HCT116 (cell line): Measurements from ENCODE around the gene PCCB. TPM values are rescaled to one million over a fixed set of nuclear protein-coding genes. Genes with fewer than 3 reads are reported as not detected.

ENCODE experiments used
- ATAC-seq: fragments of 200-7000 bp; cut with Tn5 transposase; 2 replicates; pipeline ENCODE4 v1.9.1; 2020; ENCODE audit warnings: mild to moderate bottlenecking, moderate library complexity
- BruUV-seq: library from RNA; stranded (reverse); fragments of 400-500 nt; replicated peaks from 2 replicates; lab custom pipeline; 2021; lab: Mats Ljungman, UMichigan
- CTCF ChIA-PET: fragments of 300-600 bp; sonication (Branson Sonifier 250); formaldehyde crosslinking; loops from one replicate; lab custom pipeline; 2021; ENCODE audit warnings: antibody characterized with exemption; lab: Charles Lee
- POLR2A ChIA-PET: fragments of 300-600, 350-600 bp; sonication (Branson Sonifier 250); formaldehyde crosslinking; loops from one replicate; lab custom pipeline; 2021; ENCODE audit warnings: antibody characterized with exemption; lab: Charles Lee
- RAD21 ChIA-PET, 2 experiments: fragments of 300-600 bp; sonication (Branson Sonifier 250); formaldehyde crosslinking; loops; one replicate each; lab custom pipeline; 2023; ENCODE audit warnings: low total read pairs in 2 of 2; ENCODE audit not compliant: uncharacterized antibody in 2 of 2, unreplicated experiment in 2 of 2, low non-redundant PET in 1 of 2; lab: Charles Lee
- DNase-seq: peaks from one replicate; pipeline ENCODE4 v3.0.0-alpha.2; 2010; ENCODE audit warnings: low read depth, low spot score
- H2AFZ ChIP-seq: fragments of 200-600 bp; shearing (Covaris generic), sonication (generic); 2 replicates; pipeline ENCODE4 v1.6.1; 2017; ENCODE audit warnings: low read depth, mixed run types, mixed read lengths, antibody characterized with exemption, low read length; ENCODE audit not compliant: poor library complexity, severe bottlenecking
- H3K27ac ChIP-seq: 2 replicates; pipeline ENCODE4 v1.5.1; 2012; ENCODE audit warnings: low read depth, low read length
- H3K27me3 ChIP-seq: fragments of 200-600 bp; sonication (generic); 2 replicates; pipeline ENCODE4 v1.6.1; 2016; ENCODE audit warnings: mixed run types, low read length, mixed read lengths; ENCODE audit not compliant: insufficient read depth
- H3K36me3 ChIP-seq, 2 experiments: fragments of 200-500 bp in 1 of 2; fragments of 200-600 bp in 1 of 2; sonication (Bioruptor generic) in 1 of 2; sonication (generic) in 1 of 2; 2 replicates each; pipeline versions ENCODE4 v1.5.1 to v1.6.1; 2014 to 2016; ENCODE audit warnings: low read length in 2 of 2, inconsistent platforms in 1 of 2, mixed read lengths in 1 of 2, mixed run types in 1 of 2; ENCODE audit not compliant: insufficient read depth in 2 of 2, control insufficient read depth in 1 of 2
- H3K4me1 ChIP-seq, 2 experiments: fragments of 200-600 bp in 1 of 2; sonication (generic) in 1 of 2; 2 replicates each; pipeline versions ENCODE4 v1.5.1 to v1.6.1; 2012 to 2017; ENCODE audit warnings: low read length in 2 of 2, inconsistent platforms in 1 of 2, mild to moderate bottlenecking in 1 of 2, mixed read lengths in 1 of 2, mixed run types in 1 of 2, moderate library complexity in 1 of 2; ENCODE audit not compliant: insufficient read depth in 2 of 2, control insufficient read depth in 1 of 2
- H3K4me2 ChIP-seq: fragments of 200-600 bp; sonication (generic); 2 replicates; pipeline ENCODE4 v1.6.1; 2017; ENCODE audit warnings: mixed run types, low read length, mixed read lengths
- H3K4me3 ChIP-seq, 2 experiments: fragments of 200-600 bp in 1 of 2; sonication (generic) in 1 of 2; replicated peaks in 1 of 2; 2 replicates each; pipeline ENCODE4 v1.5.1; 2011 to 2016; ENCODE audit warnings: low read length in 2 of 2, control low read depth in 1 of 2, low read depth in 1 of 2, mild to moderate bottlenecking in 1 of 2, mixed read lengths in 1 of 2, mixed run types in 1 of 2
- H3K79me2 ChIP-seq: fragments of 200-600 bp; sonication (generic); 2 replicates; pipeline ENCODE4 v1.6.1; 2017; ENCODE audit warnings: mild to moderate bottlenecking, mixed run types, low read length, moderate library complexity, mixed read lengths; ENCODE audit not compliant: insufficient read depth
- H3K9ac ChIP-seq: fragments of 200-600 bp; sonication (generic); 2 replicates; pipeline ENCODE4 v1.6.1; 2016; ENCODE audit warnings: low read length, mixed read lengths
- H3K9me2 ChIP-seq: fragments of 200-600 bp; sonication (generic), shearing (Covaris generic); 2 replicates; pipeline ENCODE4 v1.6.1; 2017; ENCODE audit warnings: mixed run types, mild to moderate bottlenecking, moderate library complexity; ENCODE audit not compliant: insufficient read depth
- H3K9me3 ChIP-seq, 2 experiments: fragments of 200-500 bp in 1 of 2; fragments of 200-600 bp in 1 of 2; sonication (Bioruptor generic) in 1 of 2; sonication (generic) in 1 of 2; 2 replicates each; pipeline ENCODE4 v1.6.1; 2014 to 2017; ENCODE audit warnings: low read length in 2 of 2, mixed read lengths in 2 of 2, inconsistent platforms in 1 of 2, low read depth in 1 of 2, mild to moderate bottlenecking in 1 of 2, mixed run types in 1 of 2, moderate library complexity in 1 of 2; ENCODE audit not compliant: control insufficient read depth in 1 of 2, insufficient read depth in 1 of 2
- H4K20me1 ChIP-seq: fragments of 200-600 bp; sonication (generic), shearing (Covaris generic); 2 replicates; pipeline ENCODE4 v1.6.1; 2017; ENCODE audit warnings: mixed run types, mild to moderate bottlenecking, moderate library complexity; ENCODE audit not compliant: insufficient read depth
- ATF3 ChIP-seq: IDR thresholded peaks from 2 replicates; pipeline ENCODE4 v1.6.1; 2012
- CBX3 ChIP-seq: IDR thresholded peaks from 2 replicates; pipeline ENCODE4 v1.6.1; 2012; ENCODE audit warnings: low read depth
- CEBPB ChIP-seq: IDR thresholded peaks from 2 replicates; pipeline ENCODE4 v1.6.1; 2012; ENCODE audit warnings: low read depth
- EGR1 ChIP-seq: IDR thresholded peaks from 2 replicates; pipeline ENCODE4 v1.6.1; 2012; ENCODE audit warnings: low read depth
- EZH2 ChIP-seq: fragments of 200-600 bp; sonication (generic); IDR thresholded peaks from 2 replicates; pipeline ENCODE4 v1.6.1; 2017; ENCODE audit warnings: antibody characterized with exemption, mixed run types
- EZH2phosphoT487 ChIP-seq: fragments of 200-600 bp; IDR thresholded peaks from 2 replicates; pipeline ENCODE4 v1.6.1; 2018; ENCODE audit warnings: antibody characterized with exemption, borderline replicate concordance
- FOSL1 ChIP-seq: IDR thresholded peaks from 2 replicates; pipeline ENCODE4 v1.6.1; 2012; ENCODE audit warnings: low read depth
- RAD21 ChIP-seq: IDR thresholded peaks from 2 replicates; pipeline ENCODE4 v1.6.1; 2012; ENCODE audit warnings: low read depth, mild to moderate bottlenecking
- REST ChIP-seq: IDR thresholded peaks from 2 replicates; pipeline ENCODE4 v1.6.1; 2012; ENCODE audit warnings: low read depth
- SIN3A ChIP-seq: IDR thresholded peaks from 2 replicates; pipeline ENCODE4 v1.6.1; 2012; ENCODE audit warnings: low read depth
- TCF7L2 ChIP-seq: IDR thresholded peaks from 2 replicates; pipeline ENCODE4 v1.7.0; 2011; ENCODE audit warnings: borderline replicate concordance, inconsistent platforms; ENCODE audit not compliant: insufficient read depth, insufficient read length; ENCODE audit errors: extremely low read depth
- YY1 ChIP-seq: IDR thresholded peaks from 2 replicates; pipeline ENCODE4 v1.6.1; 2011; ENCODE audit warnings: low read length, low read depth, moderate library complexity, mild to moderate bottlenecking; ENCODE audit not compliant: insufficient replicate concordance; ENCODE audit errors: extremely low read depth
- ZBTB33 ChIP-seq: IDR thresholded peaks from 2 replicates; pipeline ENCODE4 v1.6.1; 2011; ENCODE audit warnings: mild to moderate bottlenecking, low read length, moderate library complexity; ENCODE audit not compliant: insufficient replicate concordance; ENCODE audit errors: extremely low read depth
- ZFX ChIP-seq: fragments of 450-650 bp; IDR thresholded peaks from 2 replicates; pipeline ENCODE4 v1.6.1; 2017
- ZNF274 ChIP-seq: fragments of 200-500 bp; sonication (Bioruptor generic); IDR thresholded peaks from 2 replicates; pipeline ENCODE4 v1.6.1; 2014; ENCODE audit warnings: mild to moderate bottlenecking, low read depth, low read length, inconsistent platforms
- intact Hi-C: fragments of 100-400 bp; cut with micrococcal nuclease; formaldehyde crosslinking; loops from 2 replicates; pipeline ENCODE4 v1.10.0; 2022
- total RNA-seq: library from RNA; stranded (reverse); gene quantifications from one replicate; pipeline ENCODE4 v1.2.1, GENCODE V29; 2021; ENCODE audit not compliant: unreplicated experiment

Gene PCCB
- total RNA-seq, 1 experiment from 2014 or later = 48.9 TPM

GRCh38 chr3:136281966-136282520 lies 31.9 kb downstream of the PCCB start:
- TF ChIP-seq CEBPB = no peak
- no peak for TF ChIP-seq EZH2phosphoT487
- TF ChIP-seq EZH2 = no peak
- DNase-seq (no peak), ATAC-seq (no peak)
- ChIA-PET CTCF (no interaction called here), POLR2A (no interaction called here), RAD21 (no interaction called here)
- Histone ChIP-seq H2AFZ (no peak overlapping the region), H3K27ac (no peak overlapping the region), H3K9me3 (peaks cover 8 to 9% of the 10 kb centered on the region in 2 experiments; a peak in 2 of 4 replicates), H3K27me3 (no peaks in the 10 kb centered on the region), H3K9me2 (no peaks in the 10 kb centered on the region; the same call in 1 of the 2 replicates), H3K4me1 (no peaks in the 10 kb centered on the region), H3K36me3 (peaks cover 0 to 6% of the 10 kb centered on the region in 2 experiments; a peak in 2 of 4 replicates), H3K4me2 (no peak overlapping the region), H3K9ac (no peak overlapping the region), H3K79me2 (no peaks in the 10 kb centered on the region), H4K20me1 (no peaks in the 10 kb centered on the region), H3K4me3 (no peak overlapping the region)
- BruUV-seq = no TSS peak
- intact Hi-C loops = no loop called here

- ChIA-PET CTCF (no interaction called here), RAD21 (no interaction called here), POLR2A (no interaction called here)
- Histone ChIP-seq H3K27me3 (no peaks in the 10 kb centered on the region), H3K4me3 (no peak overlapping the region), H3K27ac (no peak overlapping the region), H3K4me2 (no peak overlapping the region), H3K9me2 (no peaks in the 10 kb centered on the region; the same call in 1 of the 2 replicates), H3K9ac (no peak overlapping the region), H3K79me2 (no peaks in the 10 kb centered on the region), H4K20me1 (no peaks in the 10 kb centered on the region), H3K9me3 (peaks cover 8 to 9% of the 10 kb centered on the region in 2 experiments; a peak in 2 of 4 replicates), H2AFZ (no peak overlapping the region), H3K36me3 (peaks cover 0 to 6% of the 10 kb centered on the region in 2 experiments; a peak in 2 of 4 replicates), H3K4me1 (no peaks in the 10 kb centered on the region)
- no TSS peak for BruUV-seq
- intact Hi-C loops = no loop called here
- ATAC-seq (no peak), DNase-seq (no peak)
- TF ChIP-seq ZNF274 = no peak
- no peak for TF ChIP-seq REST
- no peak for TF ChIP-seq SIN3A
- TF ChIP-seq CBX3 = no peak
- no peak for TF ChIP-seq FOSL1
- no peak for TF ChIP-seq EGR1
- TF ChIP-seq TCF7L2 = no peak
- TF ChIP-seq CEBPB = no peak
- TF ChIP-seq RAD21 = no peak
- no peak for TF ChIP-seq ZBTB33
- no peak for TF ChIP-seq ATF3
- no peak for TF ChIP-seq YY1
- TF ChIP-seq ZFX = no peak
Measured at GRCh38 chr3:136283627-136284026, 33.5 kb downstream of the PCCB start.
